Measurements from ENCODE around the gene EIF1AD. TPM values are rescaled to one million over a fixed set of nuclear protein-coding genes. Genes with fewer than 3 reads are reported as not detected.

Gene EIF1AD
- total and polyA plus RNA-seq, 2 experiments from 2014 or later, result 16.1 to 32.1 TPM

- no peaks in the 10 kb centered on the region for H3K79me2 ChIP-seq (replicated peaks; ENCODE audit: insufficient read depth)
- Mint-ChIP-seq H3K4me1 (no peaks in the 10 kb centered on the region), H3K36me3 (ENCODE audit: low read depth) (no peaks in the 10 kb centered on the region), H3K4me3 (no peak overlapping the region), H3K9me3 (no peaks in the 10 kb centered on the region), H3K27ac (no peak overlapping the region), H3K27me3 (ENCODE audit: insufficient read depth, low read depth, poor library complexity) (peaks cover 17% of the 10 kb centered on the region)
- H3K27me3 ChIP-seq (ENCODE audit: insufficient read depth), result peaks cover 23% of the 10 kb centered on the region
- H2AFZ ChIP-seq, result no peak overlapping the region
- H3K4me2 ChIP-seq, result no peak overlapping the region
- H3K9me2 ChIP-seq (ENCODE audit: insufficient read depth), result no peaks in the 10 kb centered on the region
- TF ChIP-seq NANOG (IDR thresholded peaks at IDR 0.05; ENCODE audit: borderline replicate concordance), result no peak
- TF ChIP-seq STAT1 (IDR thresholded peaks at IDR 0.05; ENCODE audit: unreplicated experiment), result no peak
- TF ChIP-seq, protein P1, sequence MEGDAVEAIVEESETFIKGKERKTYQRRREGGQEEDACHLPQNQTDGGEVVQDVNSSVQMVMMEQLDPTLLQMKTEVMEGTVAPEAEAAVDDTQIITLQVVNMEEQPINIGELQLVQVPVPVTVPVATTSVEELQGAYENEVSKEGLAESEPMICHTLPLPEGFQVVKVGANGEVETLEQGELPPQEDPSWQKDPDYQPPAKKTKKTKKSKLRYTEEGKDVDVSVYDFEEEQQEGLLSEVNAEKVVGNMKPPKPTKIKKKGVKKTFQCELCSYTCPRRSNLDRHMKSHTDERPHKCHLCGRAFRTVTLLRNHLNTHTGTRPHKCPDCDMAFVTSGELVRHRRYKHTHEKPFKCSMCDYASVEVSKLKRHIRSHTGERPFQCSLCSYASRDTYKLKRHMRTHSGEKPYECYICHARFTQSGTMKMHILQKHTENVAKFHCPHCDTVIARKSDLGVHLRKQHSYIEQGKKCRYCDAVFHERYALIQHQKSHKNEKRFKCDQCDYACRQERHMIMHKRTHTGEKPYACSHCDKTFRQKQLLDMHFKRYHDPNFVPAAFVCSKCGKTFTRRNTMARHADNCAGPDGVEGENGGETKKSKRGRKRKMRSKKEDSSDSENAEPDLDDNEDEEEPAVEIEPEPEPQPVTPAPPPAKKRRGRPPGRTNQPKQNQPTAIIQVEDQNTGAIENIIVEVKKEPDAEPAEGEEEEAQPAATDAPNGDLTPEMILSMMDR (conservative IDR thresholded peaks at IDR 0.05; ENCODE audit: low read depth in 2 of 2), result no peak
- no peak for TF ChIP-seq ZNF462 (CRISPR knock-in tag; IDR thresholded peaks at IDR 0.05)
- TF ChIP-seq POLR2AphosphoS5 (IDR thresholded peaks at IDR 0.05; ENCODE audit: low read depth), result no peak
- no peak for TF ChIP-seq ZNF114 (CRISPR knock-in tag; IDR thresholded peaks at IDR 0.05)
- TF ChIP-seq EZH2phosphoT487 (IDR thresholded peaks at IDR 0.05; ENCODE audit: unreplicated experiment), result no peak
- TF ChIP-seq CREB1 (CRISPR knock-in tag; IDR thresholded peaks at IDR 0.05; ENCODE audit: low read depth), result no peak
- no peak for ATAC-seq
- H3K4me3 ChIP-seq, result no peak overlapping the region
- no peaks in the 10 kb centered on the region for H4K20me1 ChIP-seq (replicated peaks; ENCODE audit: insufficient read depth)
- 0 out of 2 replicates have a peak, but pooled peaks cover 3% of the 10 kb centered on the region for H3F3A ChIP-seq (replicated peaks; ENCODE audit: low read depth)
- no peaks in the 10 kb centered on the region for H3K4me1 ChIP-seq (ENCODE audit: insufficient read depth)
- no peaks in the 10 kb centered on the region for H3K36me3 ChIP-seq (ENCODE audit: insufficient read depth)
- no peak for DNase-seq (ENCODE audit: low spot score)
- no peak overlapping the region for H3K27ac ChIP-seq (ENCODE audit: low read depth)
Observed at GRCh38 chr11:66013762-66014100, 11.8 kb upstream of the EIF1AD start.
